Motor neuron (in vitro differentiated cells): ENCODE measurements around the gene JMJD1C. TPM values are rescaled to one million over a fixed set of nuclear protein-coding genes. Genes with fewer than 3 reads are reported as not detected.
A peak's percentile ranks its signal among the peaks of the same experiment; 100 is the strongest.

Experiments used
- ATAC-seq, 8 experiments: fragments of 200-7000 bp; cut with Tn5 transposase; replicated peaks in 6 of 8; 2 replicates each; pipeline ENCODE4 v1.8.0; 2021; ENCODE audit warnings: mild to moderate bottlenecking in 8 of 8, moderate library complexity in 8 of 8
- H3K27ac ChIP-seq, 2 donors: fragments of 250-450 bp; sonication (Bioruptor Pico); 2 replicates each; pipeline ENCODE4 v1.9.0; 2021; ENCODE audit warnings: antibody characterized with exemption in 2 of 2, mild to moderate bottlenecking in 2 of 2, moderate library complexity in 1 of 2
- H3K4me1 ChIP-seq, 2 donors: fragments of 250-450 bp; sonication (Bioruptor Pico); replicated peaks in 1 of 2; 2 replicates each; pipeline ENCODE4 v1.6.1; 2021; ENCODE audit warnings: antibody characterized with exemption in 2 of 2, mild to moderate bottlenecking in 2 of 2, moderate library complexity in 1 of 2
- H3K4me3 ChIP-seq, 5 donors: fragments of 250-450 bp; sonication (Bioruptor Pico); 2 replicates each; pipeline ENCODE4 v1.9.0; 2021; ENCODE audit warnings: antibody characterized with exemption in 5 of 5, mild to moderate bottlenecking in 5 of 5, moderate library complexity in 4 of 5
- WGBS, 10 experiments: fragments of 450-650 bp; shearing (Covaris generic); methylation state at CpG; one replicate each; pipeline ENCODE4 v1.0.0; 2022; 5-methylcytosine and 5-hydroxymethylcytosine counted together
- in situ Hi-C, 9 experiments: fragments of 400-800 bp; cut with MboI; loops; one replicate each; pipeline ENCODE4 v1.15.0; 2021; ENCODE audit warnings: low sequenced_read_pairs in 9 of 9, low pct_unique_long_range_greater_than_20kb in 2 of 9; ENCODE audit not compliant: unreplicated experiment in 9 of 9
- total RNA-seq, 8 experiments: library from RNA; unstranded; fragments of 300-600 nt; gene quantifications; 2 replicates each; pipeline versions ENCODE4 v1.2.3 to v1.2.4, GENCODE V29; 2022

The JMJD1C gene
- total RNA-seq, 8 experiments from 2014 or later: 48.3 to 137 (median 57.1) TPM

- H3K4me3 ChIP-seq: no peak overlapping the region
- no peak overlapping the region for H3K27ac ChIP-seq
- in situ Hi-C loops: loop anchor here in 1 of 9 experiments (25.0 kb wide), 1 partner anchor 243 kb away; no protein-coding TSS in a partner anchor
- ATAC-seq: no peak
- peaks cover 0 to 10% of the 10 kb centered on the region in 2 donors for H3K4me1 ChIP-seq
Measured at GRCh38 chr10:63455507-63455906, 10.3 kb downstream of the JMJD1C start.

GRCh38 chr10:63454631-63455030, 11.1 kb downstream of the JMJD1C start:
- in situ Hi-C loops: loop anchor here in 1 of 9 experiments (25.0 kb wide), 1 partner anchor 242 kb away; no protein-coding TSS in a partner anchor
- ATAC-seq: no peak

GRCh38 chr10:63452524-63452923, 13.3 kb downstream of the JMJD1C start:
- Histone ChIP-seq H3K4me3 (no peak overlapping the region), H3K27ac (no peak overlapping the region), H3K4me1 (peaks cover 0 to 8% of the 10 kb centered on the region in 2 donors)
- ATAC-seq: no peak
- in situ Hi-C loops: loop anchor here in 1 of 9 experiments (25.0 kb wide), 1 partner anchor 240 kb away; no protein-coding TSS in a partner anchor

More at GRCh38 chr10:63454631-63455030, 11.1 kb downstream of the JMJD1C start:
- WGBS, 10 experiments: 50 to 100% (median 77%) methylated on average over 1 to 2 of the region's 2 CpGs; no CpG with 5 or more reads in 2 of the 10 experiments
- H3K27ac ChIP-seq: no peak overlapping the region
- H3K4me3 ChIP-seq: no peak overlapping the region
- H3K4me1 ChIP-seq: peaks cover 0 to 10% of the 10 kb centered on the region in 2 donors

- H3K27ac ChIP-seq: no peak overlapping the region
- no peak for ATAC-seq
- no peaks in the 10 kb centered on the region for H3K4me1 ChIP-seq
- no peak overlapping the region for H3K4me3 ChIP-seq
- in situ Hi-C loops: no loop called here
- 90 to 100% (median 100%) methylated on average over 1 of the region's 1 CpG for WGBS, 10 experiments
Measured at GRCh38 chr10:63446716-63447440, 18.9 kb downstream of the JMJD1C start.

GRCh38 chr10:63441404-63441803, 24.4 kb downstream of the JMJD1C start:
- in situ Hi-C loops: no loop called here
- no peaks in the 10 kb centered on the region for H3K4me1 ChIP-seq
- ATAC-seq: no peak
- 90 to 100% (median 98%) methylated on average over 1 to 3 of the region's 3 CpGs; no CpG with 5 or more reads in 2 of the 10 experiments for WGBS, 10 experiments
- no peak overlapping the region for H3K27ac ChIP-seq
- no peak overlapping the region for H3K4me3 ChIP-seq

GRCh38 chr10:63439607-63440006, 26.2 kb downstream of the JMJD1C start:
- in situ Hi-C loops: no loop called here
- WGBS, 10 experiments: 89 to 100% (median 98%) methylated on average over 1 to 3 of the region's 3 CpGs
- Histone ChIP-seq H3K4me3 (no peak overlapping the region), H3K4me1 (no peaks in the 10 kb centered on the region), H3K27ac (no peak overlapping the region)
- no peak for ATAC-seq

GRCh38 chr10:63438506-63439498, 27.0 kb downstream of the JMJD1C start:
- 72 to 100% (median 90%) methylated on average over 2 to 8 of the region's 8 CpGs for WGBS, 10 experiments
- no peaks in the 10 kb centered on the region for H3K4me1 ChIP-seq
- in situ Hi-C loops: no loop called here
- H3K4me3 ChIP-seq: no peak overlapping the region
- H3K27ac ChIP-seq: no peak overlapping the region
- no peak for ATAC-seq

- H3K4me1 ChIP-seq: no peaks in the 10 kb centered on the region
- H3K4me3 ChIP-seq: no peak overlapping the region
- peak in 2 of 8 experiments; percentile 24 to 49 for ATAC-seq
- H3K27ac ChIP-seq: no peak overlapping the region
- WGBS, 10 experiments: 40 to 100% (median 98%) methylated on average over 1 to 2 of the region's 2 CpGs
- in situ Hi-C loops: no loop called here
Measured at GRCh38 chr10:63437116-63437949, 28.4 kb downstream of the JMJD1C start.

GRCh38 chr10:63436225-63436624, 29.6 kb downstream of the JMJD1C start:
- WGBS, 10 experiments: 100% methylated on average over 1 of the region's 1 CpG; no CpG with 5 or more reads in 1 of the 10 experiments
- no peak for ATAC-seq
- in situ Hi-C loops: no loop called here
- H3K4me3 ChIP-seq: no peak overlapping the region
- H3K4me1 ChIP-seq: no peaks in the 10 kb centered on the region
- H3K27ac ChIP-seq: no peak overlapping the region

GRCh38 chr10:63434866-63435854, 30.6 kb downstream of the JMJD1C start:
- WGBS, 10 experiments: 82 to 98% (median 90%) methylated on average over 2 to 12 of the region's 13 CpGs
- ATAC-seq: no peak
- no peak overlapping the region for H3K4me3 ChIP-seq
- in situ Hi-C loops: no loop called here
- no peaks in the 10 kb centered on the region for H3K4me1 ChIP-seq
- H3K27ac ChIP-seq: no peak overlapping the region

GRCh38 chr10:63431962-63432797, 33.6 kb downstream of the JMJD1C start:
- no peak overlapping the region for H3K27ac ChIP-seq
- in situ Hi-C loops: no loop called here
- H3K4me1 ChIP-seq: no peaks in the 10 kb centered on the region
- H3K4me3 ChIP-seq: no peak overlapping the region
- peak in 1 of 8 experiments; percentile 62 for ATAC-seq
- WGBS, 10 experiments: 56 to 100% (median 80%) methylated on average over 1 to 4 of the region's 5 CpGs; no CpG with 5 or more reads in 3 of the 10 experiments
